Measurements from ENCODE around the gene TBX1.

The TBX1 gene
- 0 reads per million in 3 donors for total RNA-seq

DNA sequence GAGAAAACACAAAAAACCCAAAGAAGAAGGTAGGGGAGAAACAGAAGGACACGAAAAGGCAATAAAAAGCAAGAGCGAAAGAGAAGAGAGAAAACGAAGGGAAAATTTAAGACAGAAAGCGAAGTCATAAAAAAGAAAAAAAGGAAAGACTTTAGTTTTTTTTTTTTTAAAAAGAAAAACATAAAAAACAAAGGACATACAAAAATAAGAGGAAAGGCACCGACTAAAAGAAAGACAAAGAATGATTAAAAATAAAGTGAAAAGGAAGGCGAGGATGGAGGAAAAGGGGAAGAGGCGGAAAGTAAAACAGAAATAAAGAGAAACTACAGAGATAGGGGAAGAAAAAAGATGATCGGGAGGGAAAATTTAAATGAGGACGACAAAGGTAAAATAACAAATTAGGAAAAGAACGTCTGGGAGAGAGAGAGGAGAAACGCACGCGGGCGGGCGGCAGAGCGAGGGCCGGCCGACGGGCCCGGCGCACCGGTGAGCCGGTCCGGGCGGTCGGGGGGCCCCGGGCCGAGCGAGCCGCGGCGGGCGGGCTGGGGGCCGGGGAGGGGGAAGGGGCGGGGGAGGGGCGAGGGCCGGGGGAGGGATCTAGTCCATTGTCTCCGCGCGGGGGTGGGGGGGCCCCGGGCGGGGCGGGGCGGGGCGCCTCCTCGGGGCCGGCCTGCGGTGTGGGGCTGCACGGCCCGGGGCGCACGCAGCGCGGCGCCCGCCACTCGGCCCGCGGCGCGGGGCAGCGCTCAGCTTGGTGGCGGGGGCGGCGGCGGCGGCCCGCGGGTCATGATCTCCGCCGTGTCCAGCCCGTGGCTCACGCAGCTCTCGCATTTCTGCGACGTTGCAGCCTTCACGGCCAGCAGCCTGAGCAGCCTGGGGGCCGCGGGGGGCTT is at the start of gene TBX1:
Gene TBX1, plus strand, starts transcription at position 721 of the 893 bp plus-strand sequence. Its CDS starts 66 bp downstream, at position 787.
- Histone ChIP-seq H3K4me3 (ENCODE audit: insufficient read depth, low read depth, low read length, poor library complexity, severe bottlenecking) (peak within 1 kb of the TSS; percentile 32), H3K27ac (ENCODE audit: insufficient read depth, low read length, poor library complexity, severe bottlenecking) (no peak within 1 kb of the TSS), H3K4me1 (ENCODE audit: control insufficient read depth, insufficient read depth, low read length, poor library complexity, severe bottlenecking) (peaks cover 36% of the 10 kb centered on the region), H3K27me3 (replicated peaks; ENCODE audit: control insufficient read depth, insufficient read depth, low read length, poor library complexity, severe bottlenecking) (peaks cover 46% of the 10 kb centered on the region), H3K9me3 (ENCODE audit: control insufficient read depth, low read length) (no peaks in the 10 kb centered on the region), H3K36me3 (ENCODE audit: control insufficient read depth, insufficient read depth, low read length) (no peaks in the 10 kb centered on the region)
- no peak for DNase-seq

GRCh38 chr22:19713245-19713644 is 47.3 kb upstream of the TBX1 start:
- Histone ChIP-seq H3K27me3 (replicated peaks; ENCODE audit: control insufficient read depth, insufficient read depth, low read length, poor library complexity, severe bottlenecking) (peaks cover 11% of the 10 kb centered on the region), H3K4me3 (ENCODE audit: insufficient read depth, low read depth, low read length, poor library complexity, severe bottlenecking) (no peak overlapping the region), H3K36me3 (ENCODE audit: control insufficient read depth, insufficient read depth, low read length) (no peaks in the 10 kb centered on the region), H3K4me1 (ENCODE audit: control insufficient read depth, insufficient read depth, low read length, poor library complexity, severe bottlenecking) (peaks cover 11% of the 10 kb centered on the region), H3K9me3 (ENCODE audit: control insufficient read depth, low read length) (no peaks in the 10 kb centered on the region), H3K27ac (ENCODE audit: insufficient read depth, low read length, poor library complexity, severe bottlenecking) (no peak overlapping the region)
- no peak for DNase-seq

DNA sequence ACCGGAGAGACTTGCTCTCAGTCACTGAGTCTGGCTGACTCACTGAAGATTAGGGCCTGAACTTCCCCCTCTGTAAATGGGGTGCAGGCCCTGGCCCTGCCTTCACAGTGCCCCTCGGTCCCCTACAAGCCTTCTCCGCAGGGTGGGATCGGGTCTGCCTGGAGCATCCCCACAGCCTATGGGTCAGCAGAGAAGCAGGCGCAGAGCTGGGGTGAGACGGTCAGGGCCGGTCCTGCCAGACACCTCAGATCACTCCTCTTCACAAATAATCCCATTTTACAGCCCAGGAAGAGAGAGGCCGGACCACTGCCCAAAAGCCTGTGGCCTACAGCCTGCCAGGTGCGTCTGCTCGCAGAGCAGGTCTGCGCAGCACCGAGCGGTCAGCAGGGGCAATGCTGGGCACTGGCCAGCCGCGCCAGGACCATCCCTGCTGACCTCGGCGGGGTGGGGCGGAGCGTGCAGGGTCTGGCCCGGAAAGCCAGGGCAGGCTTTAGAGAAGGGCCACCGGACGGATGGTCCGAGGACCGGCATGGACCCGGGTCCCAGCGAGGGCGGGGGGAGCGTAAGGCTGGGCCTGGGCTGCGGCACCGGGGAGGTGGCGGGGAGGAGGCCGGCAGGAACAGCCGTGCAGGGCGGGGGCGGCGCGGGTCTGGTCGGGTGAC is 46.8 kb upstream of the TBX1 start:
- no peak for DNase-seq
- peak overlapping the region; percentile 9 for H3K4me3 ChIP-seq (ENCODE audit: insufficient read depth, low read depth, low read length, poor library complexity, severe bottlenecking)
- H3K4me1 ChIP-seq (ENCODE audit: control insufficient read depth, insufficient read depth, low read length, poor library complexity, severe bottlenecking): peaks cover 16% of the 10 kb centered on the region
- peaks cover 16% of the 10 kb centered on the region for H3K27me3 ChIP-seq (replicated peaks; ENCODE audit: control insufficient read depth, insufficient read depth, low read length, poor library complexity, severe bottlenecking)
- no peaks in the 10 kb centered on the region for H3K9me3 ChIP-seq (ENCODE audit: control insufficient read depth, low read length)
- H3K27ac ChIP-seq (ENCODE audit: insufficient read depth, low read length, poor library complexity, severe bottlenecking): no peak overlapping the region
- no peaks in the 10 kb centered on the region for H3K36me3 ChIP-seq (ENCODE audit: control insufficient read depth, insufficient read depth, low read length)

DNA sequence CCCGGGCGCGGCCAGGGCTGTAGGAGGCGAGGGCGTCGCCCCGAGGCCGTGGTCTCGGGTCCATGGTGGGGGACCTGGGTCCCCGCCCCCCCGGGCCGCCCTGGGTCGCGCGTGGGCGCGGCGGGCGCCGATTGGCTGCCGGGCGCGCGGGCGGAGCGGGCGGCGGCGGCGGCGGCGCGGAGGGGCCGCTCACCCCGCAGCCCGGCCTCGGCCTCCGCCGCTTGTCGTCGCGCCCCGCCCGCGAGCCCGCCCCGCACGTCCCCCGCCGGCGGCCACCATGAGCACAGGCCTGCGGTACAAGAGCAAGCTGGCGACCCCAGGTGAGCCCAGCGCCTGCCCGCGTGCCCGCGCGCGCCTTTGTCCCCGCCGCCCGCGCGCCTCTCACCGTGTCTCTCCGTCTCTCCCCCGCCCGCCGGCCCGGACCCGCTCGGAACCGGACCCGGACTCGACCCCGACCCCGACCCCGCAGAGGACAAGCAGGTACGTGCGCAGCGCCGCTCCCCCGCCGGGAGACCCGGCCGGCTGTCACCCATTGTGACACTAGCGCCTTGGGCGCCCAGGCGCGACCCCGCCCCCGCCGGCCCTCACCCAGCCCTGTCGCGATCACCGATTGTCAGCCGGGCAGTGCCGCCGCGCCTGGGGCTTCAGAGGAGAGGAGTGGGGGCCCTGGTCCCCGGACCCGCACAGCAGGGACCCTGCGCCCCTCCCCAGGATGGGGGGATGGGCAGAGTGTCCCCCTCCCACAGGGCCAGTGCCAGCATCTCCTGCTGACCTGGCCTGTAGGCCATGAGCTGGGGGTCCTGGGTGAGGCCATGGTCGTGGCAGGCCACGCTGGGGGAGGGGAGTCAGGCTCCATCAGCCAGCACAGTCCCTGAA is 46.0 kb upstream of the TBX1 start, which contains the start of gene SEPTIN5:
Gene SEPTIN5, plus strand, starts transcription at position 192 of the 876 bp plus-strand sequence. Its CDS starts 86 bp downstream, at position 278.
- H3K27me3 ChIP-seq (replicated peaks; ENCODE audit: control insufficient read depth, insufficient read depth, low read length, poor library complexity, severe bottlenecking): peaks cover 16% of the 10 kb centered on the region
- peak within 1 kb of the TSS; percentile 51 for H3K4me3 ChIP-seq (ENCODE audit: insufficient read depth, low read depth, low read length, poor library complexity, severe bottlenecking)
- H3K9me3 ChIP-seq (ENCODE audit: control insufficient read depth, low read length): no peaks in the 10 kb centered on the region
- peaks cover 19% of the 10 kb centered on the region for H3K4me1 ChIP-seq (ENCODE audit: control insufficient read depth, insufficient read depth, low read length, poor library complexity, severe bottlenecking)
- no peak for DNase-seq
- H3K36me3 ChIP-seq (ENCODE audit: control insufficient read depth, insufficient read depth, low read length): no peaks in the 10 kb centered on the region
- no peak within 1 kb of the TSS for H3K27ac ChIP-seq (ENCODE audit: insufficient read depth, low read length, poor library complexity, severe bottlenecking)

DNA sequence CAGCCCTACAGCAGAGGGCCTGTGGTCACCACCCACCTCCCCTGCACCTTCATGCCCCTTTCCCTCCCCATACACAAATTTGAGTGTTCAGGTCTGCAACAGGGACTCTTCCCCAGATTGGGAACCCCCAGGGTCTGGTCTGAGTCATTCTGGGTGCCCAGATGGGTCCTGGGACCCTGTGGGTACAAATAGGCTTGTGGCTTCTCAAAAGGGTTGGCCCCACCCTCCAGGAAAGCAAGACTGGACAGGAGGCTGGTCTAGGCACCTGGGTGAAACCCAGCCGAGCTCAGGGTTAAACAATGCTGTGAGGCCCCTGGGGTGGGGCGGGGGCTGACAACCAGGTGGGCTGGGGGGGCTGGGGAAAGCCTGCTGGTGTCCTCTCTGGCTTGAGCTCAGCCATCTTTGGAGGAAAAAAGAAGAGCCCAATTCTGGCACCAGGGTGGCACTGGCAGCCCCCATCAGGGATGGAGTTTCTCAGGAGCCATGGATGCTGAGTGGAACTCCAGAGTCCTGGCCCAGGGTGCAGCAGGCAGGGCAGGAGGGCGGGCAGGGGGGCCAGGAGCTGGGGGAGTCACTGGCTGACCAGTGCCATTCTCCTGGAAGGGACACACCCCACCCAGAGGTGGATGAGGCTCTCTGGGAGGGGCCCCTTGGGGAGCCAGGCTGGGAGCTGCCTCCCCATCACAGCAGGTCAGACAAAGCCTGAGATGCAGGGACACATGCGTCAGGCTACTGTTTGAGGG is 45.2 kb upstream of the TBX1 start:
- no peak for DNase-seq
- H3K27ac ChIP-seq (ENCODE audit: insufficient read depth, low read length, poor library complexity, severe bottlenecking): no peak overlapping the region
- no peak overlapping the region for H3K4me3 ChIP-seq (ENCODE audit: insufficient read depth, low read depth, low read length, poor library complexity, severe bottlenecking)
- H3K36me3 ChIP-seq (ENCODE audit: control insufficient read depth, insufficient read depth, low read length): no peaks in the 10 kb centered on the region
- H3K9me3 ChIP-seq (ENCODE audit: control insufficient read depth, low read length): no peaks in the 10 kb centered on the region
- H3K27me3 ChIP-seq (replicated peaks; ENCODE audit: control insufficient read depth, insufficient read depth, low read length, poor library complexity, severe bottlenecking): peaks cover 16% of the 10 kb centered on the region
- H3K4me1 ChIP-seq (ENCODE audit: control insufficient read depth, insufficient read depth, low read length, poor library complexity, severe bottlenecking): peaks cover 19% of the 10 kb centered on the region

DNA sequence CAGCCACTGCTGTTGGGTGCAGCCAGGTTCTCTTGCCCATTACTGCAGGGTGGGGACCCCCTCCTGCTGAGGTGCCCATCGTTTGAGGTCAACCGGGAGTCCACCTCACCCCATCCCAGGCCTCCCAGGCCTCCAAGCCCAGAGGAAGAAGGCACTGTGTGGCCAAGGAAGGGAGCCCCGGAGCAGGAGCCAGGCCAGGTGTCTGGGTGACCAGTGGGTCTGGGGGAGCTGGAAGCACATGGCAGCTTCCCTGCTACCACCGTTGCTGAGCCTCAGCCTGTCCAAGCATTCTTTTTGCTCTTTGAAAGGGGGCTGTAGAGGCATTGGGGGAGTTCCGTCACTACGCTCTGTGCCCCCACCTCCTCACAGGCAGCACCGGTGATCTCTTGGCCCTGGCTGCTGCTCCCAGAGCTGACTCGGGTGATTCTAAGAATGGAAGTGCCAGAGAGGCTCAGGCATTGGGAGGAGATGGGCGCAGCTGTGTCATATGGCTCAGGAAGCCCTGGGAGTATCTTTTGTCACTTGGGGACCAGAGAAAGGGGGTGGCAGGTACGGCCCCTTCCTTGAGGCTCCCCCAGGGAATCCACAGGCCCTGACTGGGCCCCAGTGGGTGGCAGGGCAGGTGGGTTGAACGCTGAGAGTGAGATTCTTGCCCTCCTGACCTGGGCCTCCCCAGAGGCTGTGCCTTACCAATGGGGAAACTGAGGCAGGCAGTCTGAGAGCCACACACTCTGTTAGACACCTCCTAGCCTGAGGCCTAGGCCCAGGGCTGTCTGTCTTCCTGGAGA is 44.3 kb upstream of the TBX1 start:
- H3K4me3 ChIP-seq (ENCODE audit: insufficient read depth, low read depth, low read length, poor library complexity, severe bottlenecking): no peak overlapping the region
- H3K4me1 ChIP-seq (ENCODE audit: control insufficient read depth, insufficient read depth, low read length, poor library complexity, severe bottlenecking): peaks cover 19% of the 10 kb centered on the region
- H3K27me3 ChIP-seq (replicated peaks; ENCODE audit: control insufficient read depth, insufficient read depth, low read length, poor library complexity, severe bottlenecking): peaks cover 16% of the 10 kb centered on the region
- H3K36me3 ChIP-seq (ENCODE audit: control insufficient read depth, insufficient read depth, low read length): no peaks in the 10 kb centered on the region
- no peak for DNase-seq
- no peaks in the 10 kb centered on the region for H3K9me3 ChIP-seq (ENCODE audit: control insufficient read depth, low read length)
- no peak overlapping the region for H3K27ac ChIP-seq (ENCODE audit: insufficient read depth, low read length, poor library complexity, severe bottlenecking)

GRCh38 chr22:19716829-19717105 is 43.8 kb upstream of the TBX1 start:
- Histone ChIP-seq H3K9me3 (ENCODE audit: control insufficient read depth, low read length) (no peaks in the 10 kb centered on the region), H3K27ac (ENCODE audit: insufficient read depth, low read length, poor library complexity, severe bottlenecking) (no peak overlapping the region), H3K36me3 (ENCODE audit: control insufficient read depth, insufficient read depth, low read length) (no peaks in the 10 kb centered on the region), H3K27me3 (replicated peaks; ENCODE audit: control insufficient read depth, insufficient read depth, low read length, poor library complexity, severe bottlenecking) (peaks cover 16% of the 10 kb centered on the region), H3K4me3 (ENCODE audit: insufficient read depth, low read depth, low read length, poor library complexity, severe bottlenecking) (no peak overlapping the region), H3K4me1 (ENCODE audit: control insufficient read depth, insufficient read depth, low read length, poor library complexity, severe bottlenecking) (peaks cover 19% of the 10 kb centered on the region)
- DNase-seq: no peak

- Histone ChIP-seq H3K36me3 (ENCODE audit: control insufficient read depth, insufficient read depth, low read length) (no peaks in the 10 kb centered on the region), H3K9me3 (ENCODE audit: control insufficient read depth, low read length) (no peaks in the 10 kb centered on the region), H3K27ac (ENCODE audit: insufficient read depth, low read length, poor library complexity, severe bottlenecking) (no peak overlapping the region), H3K4me3 (ENCODE audit: insufficient read depth, low read depth, low read length, poor library complexity, severe bottlenecking) (no peak overlapping the region), H3K27me3 (replicated peaks; ENCODE audit: control insufficient read depth, insufficient read depth, low read length, poor library complexity, severe bottlenecking) (peaks cover 19% of the 10 kb centered on the region), H3K4me1 (ENCODE audit: control insufficient read depth, insufficient read depth, low read length, poor library complexity, severe bottlenecking) (peaks cover 19% of the 10 kb centered on the region)
- DNase-seq: no peak
These were observed 43.4 kb upstream of the TBX1 start for GRCh38 chr22:19717181-19717580.

Data from effector memory CD4-positive, alpha-beta T cell (primary cell).